Measurements from ENCODE around the gene CELF2.
A peak's percentile ranks its signal among the peaks of the same experiment; 100 is the strongest.
"Not testable (repeated sequence)": the region's sequence is repeated elsewhere in the genome, so short reads cannot be mapped to it uniquely, and the experiment has no call there.

CELF2 gene

GRCh38 chr10:11170993-11171851, 153.6 kb downstream of the CELF2 start:
- peak in 1 of 3 experiments; percentile 59 for DNase-seq (ENCODE audit: low read depth in 3 of 3)

GRCh38 chr10:11173042-11173441, 155.4 kb downstream of the CELF2 start:
- DNase-seq (ENCODE audit: low read depth in 3 of 3): no peak

- no peak for DNase-seq (ENCODE audit: low read depth in 3 of 3)
These were observed 158.2 kb downstream of the CELF2 start for GRCh38 chr10:11175823-11176243.

GRCh38 chr10:11176746-11177145, 159.1 kb downstream of the CELF2 start:
- DNase-seq (ENCODE audit: low read depth in 3 of 3): no peak

- no peak for DNase-seq (ENCODE audit: low read depth in 3 of 3)
These were observed 159.7 kb downstream of the CELF2 start for GRCh38 chr10:11177381-11177780.

GRCh38 chr10:11177926-11178471, 160.3 kb downstream of the CELF2 start:
- no peak for DNase-seq (ENCODE audit: low read depth in 3 of 3)

- peak; percentile 66 to 78 (median 73) for DNase-seq (ENCODE audit: low read depth in 3 of 3)
These were observed 161.2 kb downstream of the CELF2 start for GRCh38 chr10:11178606-11179515.

GRCh38 chr10:11179516-11180105, 161.9 kb downstream of the CELF2 start:
- no peak for DNase-seq (ENCODE audit: low read depth in 3 of 3)

- peak in 1 of 3 experiments; percentile 55 for DNase-seq (ENCODE audit: low read depth in 3 of 3)
These were observed 162.6 kb downstream of the CELF2 start for GRCh38 chr10:11180228-11180627.

- DNase-seq (ENCODE audit: low read depth in 3 of 3): no peak
These were observed 164.3 kb downstream of the CELF2 start for GRCh38 chr10:11181978-11182377.

GRCh38 chr10:11183015-11183414, 165.3 kb downstream of the CELF2 start:
- DNase-seq (ENCODE audit: low read depth in 3 of 3): no peak

- DNase-seq (ENCODE audit: low read depth in 3 of 3): no peak
These were observed 166.4 kb downstream of the CELF2 start for GRCh38 chr10:11184093-11184492.

GRCh38 chr10:11185128-11185665, 167.5 kb downstream of the CELF2 start:
- DNase-seq (ENCODE audit: low read depth in 3 of 3): not testable (repeated sequence)

- no peak for DNase-seq (ENCODE audit: low read depth in 3 of 3)
These were observed 168.7 kb downstream of the CELF2 start for GRCh38 chr10:11186374-11186773.

GRCh38 chr10:11189582-11190376, 172.1 kb downstream of the CELF2 start:
- no peak for DNase-seq (ENCODE audit: low read depth in 3 of 3)

- no peak for DNase-seq (ENCODE audit: low read depth in 3 of 3)
These were observed 173.5 kb downstream of the CELF2 start for GRCh38 chr10:11191190-11191589.

- no peak for DNase-seq (ENCODE audit: low read depth in 3 of 3)
These were observed 174.0 kb downstream of the CELF2 start for GRCh38 chr10:11191678-11192077.

GRCh38 chr10:11192304-11193000, 174.8 kb downstream of the CELF2 start:
- DNase-seq (ENCODE audit: low read depth in 3 of 3): no peak

GRCh38 chr10:11193001-11193551, 175.4 kb downstream of the CELF2 start:
- no peak for DNase-seq (ENCODE audit: low read depth in 3 of 3)
